ENCODE data around the gene ABHD2. TPM values are rescaled to one million over a fixed set of nuclear protein-coding genes. Genes with fewer than 3 reads are reported as not detected.

ABHD2 gene
- total RNA-seq, 2 experiments from 2014 or later: 16.1 to 22.8 TPM

DNA sequence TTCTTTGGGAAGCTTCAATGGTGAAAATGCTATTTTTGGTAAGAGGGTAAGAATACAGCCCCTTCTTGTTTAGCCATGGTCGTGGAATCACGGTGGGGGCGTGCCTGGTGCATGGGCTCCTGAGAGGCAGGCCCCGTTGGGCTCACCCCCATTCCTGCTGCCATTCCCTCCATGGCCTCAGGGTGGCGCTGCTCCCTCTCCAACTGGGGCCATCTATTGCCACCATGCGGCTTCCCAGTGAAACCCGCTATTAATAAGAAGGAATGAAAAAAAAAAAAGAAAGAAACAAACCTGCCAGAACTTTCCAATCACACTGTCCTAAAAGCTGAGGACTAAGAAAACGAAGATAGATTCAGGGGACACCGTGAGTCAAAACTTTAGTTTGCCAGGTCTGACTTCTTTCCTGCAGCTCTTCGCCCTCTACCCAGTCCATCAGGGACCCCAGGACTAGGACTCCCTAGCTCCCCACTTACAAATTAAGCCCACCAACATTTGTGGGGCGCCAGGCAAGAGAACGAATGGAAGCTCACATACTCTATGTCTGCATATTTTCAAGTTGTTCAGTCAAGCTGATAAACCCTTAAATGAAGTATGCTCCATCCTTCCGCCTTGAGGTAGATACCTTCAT lies 30.6 kb upstream of the ABHD2 start:
- H3K9me2 ChIP-seq (ENCODE audit: insufficient read depth, low read length): no peaks in the 10 kb centered on the region
- DNase-seq (ENCODE audit: low spot score): peak; percentile 68
- CTCF ChIA-PET (ENCODE audit: unreplicated experiment): interaction anchor here (0.6 kb wide), 1 partner anchor 76 kb away, joined by 3 read pairs; no protein-coding TSS in a partner anchor
- H3K4me1 ChIP-seq (ENCODE audit: insufficient read depth, low read length, poor library complexity, severe bottlenecking): no peaks in the 10 kb centered on the region
- H3K4me2 ChIP-seq (ENCODE audit: low read length): no peak overlapping the region
- H3K4me3 ChIP-seq (ENCODE audit: low read depth, low read length, poor library complexity, severe bottlenecking): no peak overlapping the region
- no peaks in the 10 kb centered on the region for H3K9me3 ChIP-seq (ENCODE audit: low read length)
- POLR2A ChIA-PET: interaction anchor here (1.2 kb wide), 2 partner anchors 120 to 148 kb away, joined by 3 read pairs; no protein-coding TSS in a partner anchor
- no peaks in the 10 kb centered on the region for H3K79me2 ChIP-seq (ENCODE audit: insufficient read depth, low read depth, low read length)
- H3K36me3 ChIP-seq (ENCODE audit: insufficient read depth, low read length): no peaks in the 10 kb centered on the region
- no peak overlapping the region for H3K27ac ChIP-seq (ENCODE audit: low read depth, low read length, poor library complexity, severe bottlenecking)
- TF ChIP-seq, protein P1, sequence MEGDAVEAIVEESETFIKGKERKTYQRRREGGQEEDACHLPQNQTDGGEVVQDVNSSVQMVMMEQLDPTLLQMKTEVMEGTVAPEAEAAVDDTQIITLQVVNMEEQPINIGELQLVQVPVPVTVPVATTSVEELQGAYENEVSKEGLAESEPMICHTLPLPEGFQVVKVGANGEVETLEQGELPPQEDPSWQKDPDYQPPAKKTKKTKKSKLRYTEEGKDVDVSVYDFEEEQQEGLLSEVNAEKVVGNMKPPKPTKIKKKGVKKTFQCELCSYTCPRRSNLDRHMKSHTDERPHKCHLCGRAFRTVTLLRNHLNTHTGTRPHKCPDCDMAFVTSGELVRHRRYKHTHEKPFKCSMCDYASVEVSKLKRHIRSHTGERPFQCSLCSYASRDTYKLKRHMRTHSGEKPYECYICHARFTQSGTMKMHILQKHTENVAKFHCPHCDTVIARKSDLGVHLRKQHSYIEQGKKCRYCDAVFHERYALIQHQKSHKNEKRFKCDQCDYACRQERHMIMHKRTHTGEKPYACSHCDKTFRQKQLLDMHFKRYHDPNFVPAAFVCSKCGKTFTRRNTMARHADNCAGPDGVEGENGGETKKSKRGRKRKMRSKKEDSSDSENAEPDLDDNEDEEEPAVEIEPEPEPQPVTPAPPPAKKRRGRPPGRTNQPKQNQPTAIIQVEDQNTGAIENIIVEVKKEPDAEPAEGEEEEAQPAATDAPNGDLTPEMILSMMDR (conservative IDR thresholded peaks at IDR 0.05; ENCODE audit: low read length): peak; percentile 99
- TF ChIP-seq EZH2phosphoT487 (IDR thresholded peaks at IDR 0.05; ENCODE audit: borderline replicate concordance, low read depth, low read length): no peak
- no peak overlapping the region for H2AFZ ChIP-seq (ENCODE audit: low read length)
- no peaks in the 10 kb centered on the region for H4K20me1 ChIP-seq (ENCODE audit: insufficient read depth, low read length)
- intact Hi-C loops (cut with micrococcal nuclease; ENCODE audit: unreplicated experiment): loop anchor here (1.0 kb wide), 2 partner anchors 72 to 120 kb away; no protein-coding TSS in a partner anchor
- no TSS peak for BruUV-seq (replicated peaks)

DNA sequence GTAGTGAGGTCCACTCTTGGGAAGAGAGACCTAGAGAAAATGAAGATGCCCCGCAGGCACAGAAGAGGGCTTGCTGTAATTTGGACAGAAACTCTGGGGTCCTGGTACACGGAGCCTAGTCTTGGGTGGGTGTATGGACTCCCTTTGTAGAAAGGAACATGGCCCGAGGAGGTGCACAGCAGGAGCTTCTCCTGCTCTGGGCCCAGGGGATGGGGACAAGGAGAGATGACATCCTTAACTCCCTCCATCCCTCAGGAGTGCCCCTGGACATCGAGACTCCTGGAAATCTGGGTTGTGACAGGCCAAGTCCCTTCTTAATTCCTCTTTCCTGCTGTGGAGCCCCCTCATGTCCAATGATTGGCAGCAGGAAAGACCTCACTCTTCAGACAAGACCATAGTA lies 29.9 kb upstream of the ABHD2 start:
- Histone ChIP-seq H4K20me1 (ENCODE audit: insufficient read depth, low read length) (no peaks in the 10 kb centered on the region), H3K9me2 (ENCODE audit: insufficient read depth, low read length) (no peaks in the 10 kb centered on the region), H3K27ac (ENCODE audit: low read depth, low read length, poor library complexity, severe bottlenecking) (no peak overlapping the region), H3K79me2 (ENCODE audit: insufficient read depth, low read depth, low read length) (no peaks in the 10 kb centered on the region), H3K36me3 (ENCODE audit: insufficient read depth, low read length) (no peaks in the 10 kb centered on the region), H2AFZ (ENCODE audit: low read length) (no peak overlapping the region), H3K4me3 (ENCODE audit: low read depth, low read length, poor library complexity, severe bottlenecking) (no peak overlapping the region), H3K4me1 (ENCODE audit: insufficient read depth, low read length, poor library complexity, severe bottlenecking) (no peaks in the 10 kb centered on the region), H3K4me2 (ENCODE audit: low read length) (no peak overlapping the region), H3K9me3 (ENCODE audit: low read length) (no peaks in the 10 kb centered on the region)
- no TSS peak for BruUV-seq (replicated peaks)
- TF ChIP-seq, protein P1 (conservative IDR thresholded peaks at IDR 0.05; ENCODE audit: low read length): no peak
- TF ChIP-seq EZH2phosphoT487 (IDR thresholded peaks at IDR 0.05; ENCODE audit: borderline replicate concordance, low read depth, low read length): no peak
- POLR2A ChIA-PET: interaction anchor here (1.2 kb wide), 2 partner anchors 119 to 147 kb away, joined by 3 read pairs; no protein-coding TSS in a partner anchor
- no peak for DNase-seq (ENCODE audit: low spot score)
- intact Hi-C loops (cut with micrococcal nuclease; ENCODE audit: unreplicated experiment): no loop called here
- CTCF ChIA-PET (ENCODE audit: unreplicated experiment): no interaction called here

GRCh38 chr15:89058876-89059405 lies 29.3 kb upstream of the ABHD2 start:
- no TSS peak for BruUV-seq (replicated peaks)
- intact Hi-C loops (cut with micrococcal nuclease; ENCODE audit: unreplicated experiment): no loop called here
- H3K27ac ChIP-seq (ENCODE audit: low read depth, low read length, poor library complexity, severe bottlenecking): no peak overlapping the region
- POLR2A ChIA-PET: interaction anchor here (1.2 kb wide), 1 partner anchor 147 kb away, joined by 3 read pairs; no protein-coding TSS in a partner anchor
- no peak overlapping the region for H3K4me3 ChIP-seq (ENCODE audit: low read depth, low read length, poor library complexity, severe bottlenecking)
- no peaks in the 10 kb centered on the region for H3K36me3 ChIP-seq (ENCODE audit: insufficient read depth, low read length)
- CTCF ChIA-PET (ENCODE audit: unreplicated experiment): interaction anchor here (0.6 kb wide), 1 partner anchor 118 kb away, joined by 3 read pairs; no protein-coding TSS in a partner anchor
- no peak for TF ChIP-seq EZH2phosphoT487 (IDR thresholded peaks at IDR 0.05; ENCODE audit: borderline replicate concordance, low read depth, low read length)
- TF ChIP-seq, protein P1 (conservative IDR thresholded peaks at IDR 0.05; ENCODE audit: low read length): no peak
- H3K9me2 ChIP-seq (ENCODE audit: insufficient read depth, low read length): no peaks in the 10 kb centered on the region
- H3K9me3 ChIP-seq (ENCODE audit: low read length): no peaks in the 10 kb centered on the region
- no peak for DNase-seq (ENCODE audit: low spot score)
- no peak overlapping the region for H2AFZ ChIP-seq (ENCODE audit: low read length)
- no peaks in the 10 kb centered on the region for H3K4me1 ChIP-seq (ENCODE audit: insufficient read depth, low read length, poor library complexity, severe bottlenecking)
- no peak overlapping the region for H3K4me2 ChIP-seq (ENCODE audit: low read length)
- no peaks in the 10 kb centered on the region for H3K79me2 ChIP-seq (ENCODE audit: insufficient read depth, low read depth, low read length)
- no peaks in the 10 kb centered on the region for H4K20me1 ChIP-seq (ENCODE audit: insufficient read depth, low read length)

All from OCI-LY7 (cell line).